Activated T-cell treated with anti-CD3 and anti-CD28 coated beads, Interleukin-2, amount 50 U/mL, for 72 hours (primary cell): ENCODE results near the gene CACNB3. TPM values are rescaled to one million over a fixed set of nuclear protein-coding genes. Genes with fewer than 3 reads are reported as not detected.

ENCODE experiments used
- ATAC-seq, 2 donors: fragments of 150-1000 bp; cut with Tn5 transposase; replicated peaks in 1 of 2; 2 replicates each; pipeline ENCODE4 v1.10.0; 2021; ENCODE audit warnings: moderate library complexity in 2 of 2, mild to moderate bottlenecking in 1 of 2
- DNase-seq, 2 donors: peaks; one replicate each; pipeline ENCODE4 v3.0.0; 2021 to 2022; ENCODE audit warnings: mixed read lengths in 1 of 2
- H3K27ac Mint-ChIP-seq: one replicate; pipeline ENCODE4 v1.8.0; 2022; ENCODE audit warnings: mild to moderate bottlenecking, moderate library complexity, mixed read lengths
- H3K27me3 Mint-ChIP-seq: one replicate; pipeline ENCODE4 v1.8.0; 2022; ENCODE audit warnings: low read depth, mixed read lengths
- H3K36me3 Mint-ChIP-seq, 2 donors: one replicate each; pipeline ENCODE4 v1.8.0; 2022; ENCODE audit warnings: mixed read lengths in 2 of 2, mild to moderate bottlenecking in 1 of 2; ENCODE audit not compliant: insufficient read depth in 2 of 2
- H3K4me1 Mint-ChIP-seq: one replicate; pipeline ENCODE4 v1.8.0; 2022; ENCODE audit warnings: low read depth, mixed read lengths
- H3K4me3 Mint-ChIP-seq, 2 donors: one replicate each; pipeline ENCODE4 v1.8.0; 2022; ENCODE audit warnings: mild to moderate bottlenecking in 2 of 2, mixed read lengths in 2 of 2, moderate library complexity in 2 of 2
- H3K9me3 Mint-ChIP-seq, 2 donors: one replicate each; pipeline ENCODE4 v1.8.0; 2022; ENCODE audit warnings: mixed read lengths in 2 of 2
- total RNA-seq, 2 donors: library from RNA; stranded (reverse); gene quantifications; one replicate each; pipeline ENCODE4 v1.2.3, GENCODE V29; 2022

Gene CACNB3
- total RNA-seq, 2 donors from 2014 or later: 15.1 to 16.5 TPM

- peak overlapping the region; percentile 86 to 96 for H3K4me3 Mint-ChIP-seq
- H3K36me3 Mint-ChIP-seq: no peaks in the 10 kb centered on the region
- no peaks in the 10 kb centered on the region for H3K9me3 Mint-ChIP-seq
- H3K4me1 Mint-ChIP-seq: peaks cover 39% of the 10 kb centered on the region
- peaks cover 22% of the 10 kb centered on the region for H3K27me3 Mint-ChIP-seq
- DNase-seq (no peak), ATAC-seq (no peak)
- H3K27ac Mint-ChIP-seq: no peak overlapping the region
Measured at GRCh38 chr12:48816143-48816854, 2.0 kb upstream of the CACNB3 start.

GRCh38 chr12:48818831-48819590, 715 bp downstream of the CACNB3 start:
- H3K36me3 Mint-ChIP-seq: no peaks in the 10 kb centered on the region
- peak in 1 of 2 donors; percentile 25 for DNase-seq
- peaks cover 22% of the 10 kb centered on the region for H3K27me3 Mint-ChIP-seq
- ATAC-seq: peak; percentile 3 to 10
- peaks cover 29% of the 10 kb centered on the region for H3K4me1 Mint-ChIP-seq
- H3K4me3 Mint-ChIP-seq: peak overlapping the region; percentile 66 to 83
- no peaks in the 10 kb centered on the region for H3K9me3 Mint-ChIP-seq
- H3K27ac Mint-ChIP-seq: no peak overlapping the region

- H3K27ac Mint-ChIP-seq: no peak overlapping the region
- no peak overlapping the region for H3K4me3 Mint-ChIP-seq
- no peaks in the 10 kb centered on the region for H3K9me3 Mint-ChIP-seq
- peaks cover 25% of the 10 kb centered on the region for H3K4me1 Mint-ChIP-seq
- H3K27me3 Mint-ChIP-seq: peaks cover 22% of the 10 kb centered on the region
- no peak for ATAC-seq
- no peak for DNase-seq
- no peaks in the 10 kb centered on the region for H3K36me3 Mint-ChIP-seq
Measured at GRCh38 chr12:48819986-48820725, 1.9 kb downstream of the CACNB3 start.

- DNase-seq (no peak), ATAC-seq (no peak)
- H3K27me3 Mint-ChIP-seq: peaks cover 10% of the 10 kb centered on the region
- H3K4me1 Mint-ChIP-seq: peaks cover 12% of the 10 kb centered on the region
- H3K27ac Mint-ChIP-seq: no peak overlapping the region
- no peak overlapping the region for H3K4me3 Mint-ChIP-seq
- H3K36me3 Mint-ChIP-seq: no peaks in the 10 kb centered on the region
- H3K9me3 Mint-ChIP-seq: no peaks in the 10 kb centered on the region
Measured at GRCh38 chr12:48822139-48822538, 3.8 kb downstream of the CACNB3 start.

- Mint-ChIP-seq H3K27ac (no peak overlapping the region), H3K4me1 (peaks cover 6% of the 10 kb centered on the region)
Measured at GRCh38 chr12:48822711-48823110, 4.4 kb downstream of the CACNB3 start.

GRCh38 chr12:48823281-48823680, 5.0 kb downstream of the CACNB3 start:
- no peaks in the 10 kb centered on the region for H3K27me3 Mint-ChIP-seq
- H3K27ac Mint-ChIP-seq: no peak overlapping the region
- peaks cover 4% of the 10 kb centered on the region for H3K4me1 Mint-ChIP-seq
- no peaks in the 10 kb centered on the region for H3K36me3 Mint-ChIP-seq
- H3K4me3 Mint-ChIP-seq: no peak overlapping the region
- ATAC-seq: no peak
- no peak for DNase-seq
- no peaks in the 10 kb centered on the region for H3K9me3 Mint-ChIP-seq

More at GRCh38 chr12:48822711-48823110, 4.4 kb downstream of the CACNB3 start:
- H3K4me3 Mint-ChIP-seq: no peak overlapping the region
- no peak for DNase-seq
- no peak for ATAC-seq
- H3K9me3 Mint-ChIP-seq: no peaks in the 10 kb centered on the region
- no peaks in the 10 kb centered on the region for H3K36me3 Mint-ChIP-seq
- H3K27me3 Mint-ChIP-seq: peaks cover 4% of the 10 kb centered on the region

GRCh38 chr12:48824112-48824511, 5.8 kb downstream of the CACNB3 start:
- ATAC-seq (peak; percentile 14 to 79), DNase-seq (peak in 1 of 2 donors; percentile 51)
- H3K4me3 Mint-ChIP-seq: no peak overlapping the region
- no peaks in the 10 kb centered on the region for H3K27me3 Mint-ChIP-seq
- no peak overlapping the region for H3K27ac Mint-ChIP-seq
- H3K36me3 Mint-ChIP-seq: peaks cover 0 to 3% of the 10 kb centered on the region in 2 donors
- no peaks in the 10 kb centered on the region for H3K9me3 Mint-ChIP-seq
- H3K4me1 Mint-ChIP-seq: peaks cover 4% of the 10 kb centered on the region

- H3K27me3 Mint-ChIP-seq: no peaks in the 10 kb centered on the region
- no peak overlapping the region for H3K4me3 Mint-ChIP-seq
- no peak for DNase-seq
Measured at GRCh38 chr12:48824905-48825304, 6.6 kb downstream of the CACNB3 start.

GRCh38 chr12:48826209-48826855, 8.0 kb downstream of the CACNB3 start:
- Mint-ChIP-seq H3K27me3 (no peaks in the 10 kb centered on the region), H3K27ac (no peak overlapping the region), H3K4me3 (no peak overlapping the region), H3K4me1 (peaks cover 4% of the 10 kb centered on the region), H3K36me3 (peaks cover 4 to 12% of the 10 kb centered on the region in 2 donors), H3K9me3 (no peaks in the 10 kb centered on the region)
- DNase-seq: no peak
- no peak for ATAC-seq

More at GRCh38 chr12:48824905-48825304, 6.6 kb downstream of the CACNB3 start:
- Mint-ChIP-seq H3K36me3 (peaks cover 0 to 3% of the 10 kb centered on the region in 2 donors), H3K9me3 (no peaks in the 10 kb centered on the region), H3K4me1 (peaks cover 4% of the 10 kb centered on the region), H3K27ac (no peak overlapping the region)
- no peak for ATAC-seq

- Mint-ChIP-seq H3K9me3 (no peaks in the 10 kb centered on the region), H3K4me1 (peaks cover 4% of the 10 kb centered on the region), H3K36me3 (peaks cover 4 to 13% of the 10 kb centered on the region in 2 donors), H3K27me3 (no peaks in the 10 kb centered on the region), H3K27ac (no peak overlapping the region), H3K4me3 (no peak overlapping the region)
- no peak for DNase-seq
- ATAC-seq: no peak
Measured at GRCh38 chr12:48827026-48827425, 8.7 kb downstream of the CACNB3 start.

- Mint-ChIP-seq H3K27me3 (no peaks in the 10 kb centered on the region), H3K27ac (no peak overlapping the region), H3K4me3 (no peak overlapping the region), H3K9me3 (no peaks in the 10 kb centered on the region), H3K36me3 (peaks cover 7 to 17% of the 10 kb centered on the region in 2 donors), H3K4me1 (peaks cover 4% of the 10 kb centered on the region)
- no peak for ATAC-seq
- no peak for DNase-seq
Measured at GRCh38 chr12:48827513-48828096, 9.3 kb downstream of the CACNB3 start.

- Mint-ChIP-seq H3K27ac (no peak overlapping the region), H3K27me3 (no peaks in the 10 kb centered on the region), H3K4me3 (no peak overlapping the region), H3K36me3 (peaks cover 9 to 19% of the 10 kb centered on the region in 2 donors), H3K9me3 (no peaks in the 10 kb centered on the region), H3K4me1 (peaks cover 4% of the 10 kb centered on the region)
- ATAC-seq (no peak), DNase-seq (no peak)
Measured at GRCh38 chr12:48828293-48828692, 10.0 kb downstream of the CACNB3 start.
